Keratinocyte (primary cell): ENCODE results near the gene EXOC4.

ENCODE experiments used
- EZH2 ChIP-seq: IDR thresholded peaks from one replicate; pipeline ENCODE4 v1.6.1; 2012; ENCODE audit warnings: inconsistent platforms, mild to moderate bottlenecking, low read length, moderate library complexity
- TF ChIP-seq, protein P1 (sequence below), 3 experiments: IDR thresholded peaks in 1 of 3; conservative IDR thresholded peaks in 1 of 3; optimal IDR thresholded peaks in 1 of 3; 2 replicates in 2 of 3; 3 replicates in 1 of 3; pipeline versions ENCODE3 to v1.5.1; 2011; ENCODE audit warnings: low read length in 3 of 3, mild to moderate bottlenecking in 3 of 3, moderate library complexity in 2 of 3, control low read depth in 1 of 3, inconsistent platforms in 1 of 3; ENCODE audit not compliant: insufficient read depth in 2 of 3; ENCODE audit errors: extremely low read depth in 1 of 3

GRCh38 chr7:133563251-133563650 is 310.4 kb downstream of the EXOC4 start:
- TF ChIP-seq, protein P1, sequence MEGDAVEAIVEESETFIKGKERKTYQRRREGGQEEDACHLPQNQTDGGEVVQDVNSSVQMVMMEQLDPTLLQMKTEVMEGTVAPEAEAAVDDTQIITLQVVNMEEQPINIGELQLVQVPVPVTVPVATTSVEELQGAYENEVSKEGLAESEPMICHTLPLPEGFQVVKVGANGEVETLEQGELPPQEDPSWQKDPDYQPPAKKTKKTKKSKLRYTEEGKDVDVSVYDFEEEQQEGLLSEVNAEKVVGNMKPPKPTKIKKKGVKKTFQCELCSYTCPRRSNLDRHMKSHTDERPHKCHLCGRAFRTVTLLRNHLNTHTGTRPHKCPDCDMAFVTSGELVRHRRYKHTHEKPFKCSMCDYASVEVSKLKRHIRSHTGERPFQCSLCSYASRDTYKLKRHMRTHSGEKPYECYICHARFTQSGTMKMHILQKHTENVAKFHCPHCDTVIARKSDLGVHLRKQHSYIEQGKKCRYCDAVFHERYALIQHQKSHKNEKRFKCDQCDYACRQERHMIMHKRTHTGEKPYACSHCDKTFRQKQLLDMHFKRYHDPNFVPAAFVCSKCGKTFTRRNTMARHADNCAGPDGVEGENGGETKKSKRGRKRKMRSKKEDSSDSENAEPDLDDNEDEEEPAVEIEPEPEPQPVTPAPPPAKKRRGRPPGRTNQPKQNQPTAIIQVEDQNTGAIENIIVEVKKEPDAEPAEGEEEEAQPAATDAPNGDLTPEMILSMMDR (optimal IDR thresholded peaks at IDR 0.05 in 1 of 3, IDR thresholded peaks at IDR 0.05 in 1 of 3, conservative IDR thresholded peaks at IDR 0.05 in 1 of 3; ENCODE audit: extremely low read depth in 1 of 3, insufficient read depth in 2 of 3, low read length in 3 of 3), result no peak
- no peak for TF ChIP-seq EZH2
